ENCODE results near the gene STRN.
A peak's percentile ranks its signal among the peaks of the same experiment; 100 is the strongest.
"Not testable (repeated sequence)": the region's sequence is repeated elsewhere in the genome, so short reads cannot be mapped to it uniquely, and the experiment has no call there.

Gene STRN

GRCh38 chr2:36906277-36906676 lies 60.1 kb downstream of the STRN start:
- FAIRE-seq = no peak

DNA sequence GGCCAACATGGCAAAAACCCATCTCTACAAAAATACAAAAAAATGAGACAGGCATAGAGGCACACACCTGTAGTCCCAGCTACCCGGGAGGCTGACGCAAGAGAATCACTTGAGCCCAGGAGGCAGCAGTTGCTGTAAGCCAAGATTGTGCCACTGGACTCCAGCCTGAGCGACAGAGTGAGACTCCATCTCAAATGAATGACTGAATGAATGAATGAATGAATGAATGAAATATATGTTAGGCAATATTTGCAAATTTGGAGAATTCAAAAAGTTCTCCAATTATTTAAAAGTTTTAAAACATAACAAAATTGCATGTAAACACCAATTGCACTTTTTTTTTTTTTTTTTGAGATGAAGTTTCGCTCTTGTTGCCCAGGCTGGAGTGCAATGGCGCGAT lies 61.7 kb downstream of the STRN start:
- FAIRE-seq = no peak

- peak; percentile 96 for FAIRE-seq
Measured at GRCh38 chr2:36902385-36903120, 63.8 kb downstream of the STRN start.

DNA sequence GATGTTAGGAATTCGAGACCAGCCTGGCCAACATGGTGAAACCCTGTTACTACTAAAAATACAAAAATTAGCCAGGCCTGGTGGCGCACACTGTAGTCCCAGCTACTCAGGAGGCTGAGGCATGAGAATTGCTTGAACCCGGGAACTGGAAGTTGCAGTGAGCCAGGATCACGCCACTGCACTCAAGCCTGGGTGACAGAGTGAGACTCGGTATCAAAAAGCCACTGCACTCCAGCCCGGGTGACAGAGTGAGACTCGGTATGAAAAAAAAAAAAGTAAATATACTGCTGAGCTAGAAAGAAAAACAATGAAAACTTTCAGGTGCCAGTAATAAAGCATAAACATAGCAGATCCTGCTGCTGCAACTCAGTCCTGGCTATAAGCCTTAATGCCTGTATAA lies 73.5 kb downstream of the STRN start:
- no peak for FAIRE-seq

- no peak for FAIRE-seq
Measured at GRCh38 chr2:36889795-36890194, 76.5 kb downstream of the STRN start.

GRCh38 chr2:36887095-36887494 lies 79.2 kb downstream of the STRN start:
- not testable (repeated sequence) for FAIRE-seq

DNA sequence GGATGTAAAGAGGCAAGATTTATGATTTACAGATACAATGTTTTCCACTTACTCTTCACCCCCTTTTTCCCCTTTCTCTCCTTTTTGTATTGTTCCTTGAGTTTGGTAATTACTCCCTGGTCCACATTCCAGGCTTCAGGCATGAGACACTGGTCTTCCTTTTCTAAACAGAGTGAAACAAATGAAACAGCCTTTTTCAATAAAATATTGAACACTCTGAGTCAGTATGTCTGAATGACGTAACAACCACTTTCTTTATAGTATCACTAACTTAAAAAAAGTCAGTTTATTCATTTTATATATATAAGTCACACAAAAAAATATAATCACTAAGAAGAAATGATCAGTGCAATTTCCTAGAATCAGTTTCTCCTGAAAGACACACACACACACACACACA lies 79.7 kb downstream of the STRN start:
- FAIRE-seq = no peak

GRCh38 chr2:36885605-36886004 lies 80.7 kb downstream of the STRN start:
- peak; percentile 6 for FAIRE-seq

DNA sequence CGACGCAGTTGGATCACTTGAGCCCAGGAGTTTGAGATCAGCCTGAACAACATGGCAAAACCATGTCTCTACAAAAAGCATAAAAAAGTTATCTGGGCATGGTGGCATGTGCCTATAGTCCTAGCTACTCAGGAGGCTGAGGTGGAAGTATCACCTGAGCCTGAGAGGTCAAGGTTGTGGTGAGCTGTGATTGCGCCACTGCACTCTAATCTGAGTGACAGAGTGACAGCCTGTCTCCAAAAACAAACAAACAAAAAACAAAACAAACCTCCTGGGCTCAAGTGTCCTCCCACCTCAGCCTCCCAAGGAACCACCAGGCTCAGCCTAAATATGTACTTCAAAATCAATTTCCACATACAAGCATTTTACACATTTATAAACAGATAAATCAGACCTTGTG lies 83.8 kb downstream of the STRN start:
- FAIRE-seq = no peak

GRCh38 chr2:36881816-36882215 lies 84.5 kb downstream of the STRN start:
- FAIRE-seq = no peak

DNA sequence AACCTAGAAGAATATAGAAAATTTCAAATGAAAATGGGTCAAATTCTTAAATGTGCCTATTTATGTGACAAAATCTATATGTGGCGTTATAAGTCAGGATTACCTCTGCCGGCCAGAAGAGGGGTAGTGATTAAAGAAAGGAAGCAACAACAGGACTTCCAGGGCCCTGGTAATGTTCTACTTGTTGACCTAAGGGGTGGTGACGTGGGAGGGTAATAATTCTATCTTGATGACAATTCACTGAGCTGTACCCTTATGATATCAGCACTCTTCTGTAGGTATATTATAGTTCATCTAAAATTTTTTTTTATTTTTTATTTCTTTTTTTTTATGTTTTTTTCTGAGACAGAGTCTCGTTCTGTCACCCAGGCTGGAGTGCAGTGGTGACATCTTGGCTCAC lies 87.9 kb downstream of the STRN start:
- no peak for FAIRE-seq

GRCh38 chr2:36871068-36871707 lies 95.1 kb downstream of the STRN start:
- FAIRE-seq = no peak

DNA sequence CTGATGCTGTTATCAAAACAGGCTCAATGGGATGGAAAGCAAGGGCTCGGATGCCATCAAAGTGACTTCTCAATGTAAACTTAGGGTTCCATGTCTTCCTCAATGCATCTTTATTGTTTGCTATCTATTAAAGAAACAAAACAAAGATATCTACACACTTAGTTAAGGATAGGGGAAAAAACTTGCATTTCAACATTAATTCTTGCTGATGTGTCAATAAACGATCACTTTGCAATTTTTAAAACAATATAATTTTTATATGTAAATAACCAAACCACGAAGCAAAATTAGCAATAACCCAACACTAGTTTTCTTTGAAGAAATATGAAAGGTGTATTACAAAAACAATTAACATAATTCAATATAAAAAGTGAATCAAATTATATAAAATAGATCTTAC lies 96.7 kb downstream of the STRN start:
- FAIRE-seq = no peak

- no peak for FAIRE-seq
Measured at GRCh38 chr2:36861896-36862295, 104.4 kb downstream of the STRN start.

DNA sequence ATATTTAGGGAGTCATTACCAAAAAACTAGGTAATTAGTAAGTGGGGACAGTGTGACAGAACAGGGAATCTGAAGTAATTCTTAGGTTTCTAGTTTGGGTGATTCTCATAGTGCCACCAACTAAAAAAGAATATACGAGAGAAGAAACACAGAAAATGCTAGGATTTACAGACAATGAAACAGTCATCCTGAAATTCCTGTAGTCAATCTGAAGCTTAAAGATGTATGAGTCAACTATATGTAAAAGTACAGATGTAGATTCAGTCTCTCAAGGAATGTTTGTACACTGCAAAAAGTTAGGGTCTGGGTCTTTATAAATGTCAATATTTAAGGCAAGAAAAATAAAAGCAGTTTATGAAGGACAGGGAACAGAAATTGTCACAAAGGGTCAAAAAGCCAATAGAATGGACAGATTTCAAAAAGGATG lies 107.0 kb downstream of the STRN start:
- no peak for FAIRE-seq

- FAIRE-seq = no peak
Measured at GRCh38 chr2:36858551-36859365, 107.6 kb downstream of the STRN start.

- FAIRE-seq = no peak
Measured at GRCh38 chr2:36857713-36858112, 108.6 kb downstream of the STRN start.

GRCh38 chr2:36855429-36855828 lies 110.9 kb downstream of the STRN start:
- FAIRE-seq = no peak

- FAIRE-seq = no peak
Measured at GRCh38 chr2:36854241-36854640, 112.1 kb downstream of the STRN start.

DNA sequence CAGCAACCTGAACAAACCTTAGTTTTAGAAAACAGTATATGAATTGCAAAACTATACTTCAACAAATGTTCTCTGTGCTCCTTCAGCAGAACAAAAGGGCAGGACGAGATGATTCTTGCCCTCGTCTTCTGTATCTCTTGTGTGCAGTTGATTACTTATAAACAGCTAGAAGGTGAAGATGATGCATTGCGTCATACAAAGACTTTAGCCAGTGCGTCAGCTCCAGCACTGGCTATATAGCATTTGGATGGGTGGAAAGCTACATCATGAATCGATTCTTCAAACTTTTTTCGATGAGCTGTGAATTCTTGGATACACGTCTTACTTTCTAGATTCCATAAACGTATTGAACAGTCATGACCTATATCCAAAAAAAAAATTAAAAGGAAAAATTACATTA lies 117.1 kb downstream of the STRN start:
- no peak for FAIRE-seq

DNA sequence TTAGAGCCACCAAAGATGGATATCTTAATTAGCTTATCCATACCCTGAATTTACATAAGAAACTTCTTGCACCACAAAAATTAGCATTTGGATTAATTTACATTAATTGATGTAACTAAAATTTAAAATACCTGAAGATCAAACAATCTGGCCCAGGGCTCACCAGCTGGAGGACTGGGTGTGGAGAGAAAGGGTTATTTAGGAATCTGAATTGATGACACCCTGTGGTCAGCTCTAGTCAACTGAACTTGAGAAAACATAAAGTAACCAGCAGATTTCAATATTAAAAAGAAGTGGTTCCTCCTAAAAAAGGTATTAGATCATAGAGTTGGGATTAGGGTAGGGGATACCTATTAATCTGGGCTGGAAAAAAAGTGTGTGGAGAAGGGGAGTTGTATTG lies 122.5 kb downstream of the STRN start:
- no peak for FAIRE-seq

- FAIRE-seq = no peak
Measured at GRCh38 chr2:36839976-36840617, 126.2 kb downstream of the STRN start.
